22Rv1 (cell line): ENCODE measurements around the gene RTF2.

ENCODE experiments used
- H3K27ac ChIP-seq: fragments of 450-650 bp; 2 replicates; pipeline ENCODE4 v1.5.1; 2017
- CTCF ChIP-seq: fragments of 450-650 bp; IDR thresholded peaks from 2 replicates; pipeline ENCODE4 v1.5.1; 2017; ENCODE audit warnings: mild to moderate bottlenecking
- ZFX ChIP-seq: fragments of 450-650 bp; IDR thresholded peaks from 2 replicates; pipeline ENCODE4 v1.6.1; 2017; ENCODE audit warnings: antibody characterized with exemption, borderline replicate concordance

Gene RTF2

GRCh38 chr20:56468316-56469076 lies at the start of gene RTF2:
Gene RTF2 (plus strand): TSS chr20:56468627. CDS start chr20:56468698, 71 bp downstream.
- TF ChIP-seq ZFX (no peak), CTCF (no peak)
- H3K27ac ChIP-seq: peak within 1 kb of the TSS; percentile 29; the same call in 1 of the 2 replicates

GRCh38 chr20:56420028-56420427 lies 48.4 kb upstream of the RTF2 start:
- H3K27ac ChIP-seq: no peak overlapping the region
- TF ChIP-seq ZFX (no peak), CTCF (no peak)

- H3K27ac ChIP-seq: no peak overlapping the region
- TF ChIP-seq ZFX (no peak), CTCF (no peak)
Observed at GRCh38 chr20:56420940-56421688, 47.3 kb upstream of the RTF2 start.

GRCh38 chr20:56422076-56422823 lies 46.2 kb upstream of the RTF2 start:
- TF ChIP-seq ZFX (no peak), CTCF (no peak)
- H3K27ac ChIP-seq: no peak overlapping the region

- TF ChIP-seq ZFX (no peak), CTCF (no peak)
- no peak overlapping the region for H3K27ac ChIP-seq
Observed at GRCh38 chr20:56422824-56423189, 45.6 kb upstream of the RTF2 start.

GRCh38 chr20:56423211-56423610 lies 45.2 kb upstream of the RTF2 start:
- TF ChIP-seq CTCF (no peak), ZFX (no peak)
- no peak overlapping the region for H3K27ac ChIP-seq
